GM23338 (cell line): Measurements from ENCODE around the gene PCSK2. TPM values are rescaled to one million over a fixed set of nuclear protein-coding genes. Genes with fewer than 3 reads are reported as not detected.

Source experiments
- ATAC-seq: fragments of 200-7000 bp; cut with Tn5 transposase; 3 replicates; pipeline ENCODE4 v1.9.1; 2020
- DNase-seq: peaks from one replicate; pipeline ENCODE4 v3.0.0-alpha.2; 2015; ENCODE audit warnings: low spot score
- H2AFZ ChIP-seq: fragments of 200-600 bp; sonication (generic); 2 replicates; pipeline ENCODE4 v1.8.0; 2016; ENCODE audit warnings: antibody characterized with exemption, mild to moderate bottlenecking, moderate library complexity
- H3F3A ChIP-seq: fragments of 200-600 bp; sonication (generic); replicated peaks from 2 replicates; pipeline ENCODE4 v1.8.0; 2017; ENCODE audit warnings: antibody characterized with exemption, mixed run types, low read depth
- H3K27ac ChIP-seq: fragments of 200-600 bp; sonication (generic); 2 replicates; pipeline ENCODE4 v1.6.1; 2016; ENCODE audit warnings: low read depth
- H3K27me3 ChIP-seq: fragments of 200-600 bp; sonication (generic); 2 replicates; pipeline ENCODE4 v1.8.0; 2016; ENCODE audit warnings: mild to moderate bottlenecking, mixed run types, moderate library complexity; ENCODE audit not compliant: insufficient read depth
- H3K36me3 ChIP-seq: fragments of 200-600 bp; sonication (generic); 2 replicates; pipeline ENCODE4 v1.8.0; 2016; ENCODE audit warnings: mild to moderate bottlenecking; ENCODE audit not compliant: insufficient read depth
- H3K4me1 ChIP-seq: fragments of 200-600 bp; sonication (generic); 2 replicates; pipeline ENCODE4 v1.8.0; 2016; ENCODE audit warnings: mild to moderate bottlenecking, moderate library complexity; ENCODE audit not compliant: insufficient read depth
- H3K4me2 ChIP-seq: fragments of 200-600 bp; sonication (generic); 2 replicates; pipeline ENCODE4 v1.7.1; 2017; ENCODE audit warnings: mixed run types
- H3K4me3 ChIP-seq: fragments of 200-600 bp; sonication (generic); 2 replicates; pipeline ENCODE4 v1.6.1; 2016; ENCODE audit warnings: mixed run types
- H3K79me2 ChIP-seq: fragments of 200-600 bp; sonication (generic); replicated peaks from 2 replicates; pipeline ENCODE4 v1.8.0; 2017; ENCODE audit warnings: mild to moderate bottlenecking; ENCODE audit not compliant: insufficient read depth
- H3K9me2 ChIP-seq: fragments of 200-600 bp; sonication (generic); 2 replicates; pipeline ENCODE4 v1.8.0; 2017; ENCODE audit not compliant: insufficient read depth
- H4K20me1 ChIP-seq: fragments of 200-600 bp; sonication (generic); replicated peaks from 2 replicates; pipeline ENCODE4 v1.8.0; 2017; ENCODE audit warnings: mild to moderate bottlenecking; ENCODE audit not compliant: insufficient read depth
- H3K27ac Mint-ChIP-seq: 2 replicates; pipeline ENCODE4 v1.8.0; 2020; ENCODE audit warnings: inconsistent platforms, mild to moderate bottlenecking, moderate library complexity, mixed read lengths
- H3K27me3 Mint-ChIP-seq: 3 replicates; pipeline ENCODE4 v1.8.0; 2022; ENCODE audit warnings: low read depth, mild to moderate bottlenecking, moderate library complexity, mixed read lengths, inconsistent platforms; ENCODE audit not compliant: insufficient read depth, poor library complexity
- H3K36me3 Mint-ChIP-seq: 3 replicates; pipeline ENCODE4 v1.8.0; 2021; ENCODE audit warnings: low read depth, mild to moderate bottlenecking, inconsistent platforms, moderate library complexity, mixed read lengths
- H3K4me1 Mint-ChIP-seq: 3 replicates; pipeline ENCODE4 v1.8.0; 2020; ENCODE audit warnings: mild to moderate bottlenecking, inconsistent platforms, mixed read lengths
- H3K4me3 Mint-ChIP-seq: 3 replicates; pipeline ENCODE4 v1.8.0; 2021; ENCODE audit warnings: moderate library complexity, mild to moderate bottlenecking, inconsistent platforms, mixed read lengths
- H3K9me3 Mint-ChIP-seq: 3 replicates; pipeline ENCODE4 v1.8.0; 2020; ENCODE audit warnings: moderate library complexity, mild to moderate bottlenecking, inconsistent platforms, mixed read lengths
- CREB1 ChIP-seq: fragments of 250-450 bp; sonication (Bioruptor Pico); IDR thresholded peaks from 2 replicates; pipeline ENCODE4 v1.5.0; 2020; ENCODE audit warnings: low read depth, mild to moderate bottlenecking, moderate library complexity
- CTCF ChIP-seq, 2 experiments: fragments of 200-600 bp in 1 of 2; sonication (generic) in 1 of 2; conservative IDR thresholded peaks; 2 replicates each; pipeline versions ENCODE4 v1.5.1 to v1.6.1; 2016 to 2017; ENCODE audit warnings: antibody characterized with exemption in 2 of 2, low read depth in 2 of 2, mild to moderate bottlenecking in 2 of 2, moderate library complexity in 1 of 2
- EZH2 ChIP-seq: fragments of 200-600 bp; sonication (generic); IDR thresholded peaks from one replicate; pipeline ENCODE4 v1.8.0; 2017; ENCODE audit warnings: antibody characterized with exemption, mild to moderate bottlenecking, low read depth; ENCODE audit not compliant: unreplicated experiment
- EZH2phosphoT487 ChIP-seq: fragments of 200-600 bp; sonication (generic); IDR thresholded peaks from one replicate; pipeline ENCODE4 v1.8.1; 2018; ENCODE audit warnings: antibody characterized with exemption; ENCODE audit not compliant: unreplicated experiment
- JUNB ChIP-seq: IDR thresholded peaks from one replicate; pipeline ENCODE4 v1.6.1; 2016; ENCODE audit warnings: antibody characterized with exemption; ENCODE audit not compliant: unreplicated experiment
- NANOG ChIP-seq: IDR thresholded peaks from 2 replicates; pipeline ENCODE4 v1.6.1; 2016; ENCODE audit warnings: antibody characterized with exemption, borderline replicate concordance
- POLR2AphosphoS5 ChIP-seq: IDR thresholded peaks from 2 replicates; pipeline ENCODE4 v1.6.1; 2016; ENCODE audit warnings: antibody characterized with exemption, low read depth
- REST ChIP-seq: IDR thresholded peaks from one replicate; pipeline ENCODE4 v1.6.1; 2018; ENCODE audit warnings: antibody characterized with exemption; ENCODE audit not compliant: unreplicated experiment
- STAT1 ChIP-seq: IDR thresholded peaks from one replicate; pipeline ENCODE4 v1.6.1; 2016; ENCODE audit warnings: antibody characterized with exemption; ENCODE audit not compliant: unreplicated experiment
- ZNF114 ChIP-seq: fragments of 250-450 bp; sonication (Bioruptor Pico); IDR thresholded peaks from 2 replicates; pipeline ENCODE4 v1.5.0; 2020; ENCODE audit warnings: mild to moderate bottlenecking, moderate library complexity
- ZNF331 ChIP-seq: fragments of 250-450 bp; sonication (Bioruptor Pico); IDR thresholded peaks from 2 replicates; pipeline ENCODE4 v1.5.0; 2020; ENCODE audit warnings: low read depth, mild to moderate bottlenecking, moderate library complexity
- ZNF462 ChIP-seq: fragments of 250-450 bp; sonication (Bioruptor Pico); IDR thresholded peaks from 2 replicates; pipeline ENCODE4 v1.5.0; 2020; ENCODE audit warnings: mild to moderate bottlenecking, moderate library complexity
- polyA plus RNA-seq: library from polyadenylated mRNA; unstranded; fragments of >200 nt; fragmentation: Nextera tagmentation; extraction: Ambion mirVana; gene quantifications from 2 replicates; pipeline ENCODE4 v1.2.1, GENCODE V29; 2016
- total RNA-seq: library from RNA; depleted of rRNA; stranded (reverse); fragments of >200 nt; shearing (Covaris generic); gene quantifications from 2 replicates; pipeline ENCODE4 v1.2.3, GENCODE V29; 2014

The PCSK2 gene
- total and polyA plus RNA-seq, 2 experiments from 2014 or later: 0.37 to 1.1 TPM

GRCh38 chr20:17456279-17456678 lies 229.4 kb downstream of the PCSK2 start (continued):
- no peak for TF ChIP-seq JUNB
- no peak for TF ChIP-seq STAT1
- no peak for TF ChIP-seq ZNF331 (CRISPR knock-in tag)
- TF ChIP-seq EZH2: no peak

- H2AFZ ChIP-seq: no peak overlapping the region
- H3K27ac ChIP-seq: no peak overlapping the region
- H3K4me1 Mint-ChIP-seq: no peaks in the 10 kb centered on the region
- no peaks in the 10 kb centered on the region for H3K9me3 Mint-ChIP-seq
- no peak overlapping the region for H3K4me3 Mint-ChIP-seq
- DNase-seq (no peak), ATAC-seq (no peak)
- H3K79me2 ChIP-seq: no peaks in the 10 kb centered on the region
- no peaks in the 10 kb centered on the region for H3K27me3 ChIP-seq
- peaks cover 3% of the 10 kb centered on the region; the same call in 1 of the 2 replicates for H3K9me2 ChIP-seq
- TF ChIP-seq ZNF462 (CRISPR knock-in tag): no peak
- no peak for TF ChIP-seq EZH2phosphoT487
- no peak for TF ChIP-seq STAT1
- TF ChIP-seq ZNF331 (CRISPR knock-in tag): no peak
- no peak for TF ChIP-seq CTCF (conservative IDR thresholded peaks at IDR 0.05; ENCODE audit: low read depth in 2 of 2)
- TF ChIP-seq NANOG: no peak
- no peak for TF ChIP-seq REST
- no peak for TF ChIP-seq POLR2AphosphoS5
- TF ChIP-seq CREB1 (CRISPR knock-in tag): no peak
- TF ChIP-seq ZNF114: no peak
- no peaks in the 10 kb centered on the region for H3K27me3 Mint-ChIP-seq
- no peak overlapping the region for H3K4me3 ChIP-seq
- no peaks in the 10 kb centered on the region for H3K36me3 ChIP-seq
- H3K4me2 ChIP-seq: no peak overlapping the region
- no peaks in the 10 kb centered on the region for H3K36me3 Mint-ChIP-seq
- no peaks in the 10 kb centered on the region for H4K20me1 ChIP-seq
- no peak overlapping the region for H3K27ac Mint-ChIP-seq
- no peaks in the 10 kb centered on the region for H3F3A ChIP-seq
- no peaks in the 10 kb centered on the region for H3K4me1 ChIP-seq
Measured at GRCh38 chr20:17457079-17457478, 230.2 kb downstream of the PCSK2 start.
